Cerebellar cortex (tissue), 1 donor: Measurements from ENCODE around the gene CA5A.

Experiments
- DNase-seq: peaks from one replicate; pipeline ENCODE4 v3.0.0-alpha.2; 2015; ENCODE audit warnings: low spot score

The CA5A gene

DNA sequence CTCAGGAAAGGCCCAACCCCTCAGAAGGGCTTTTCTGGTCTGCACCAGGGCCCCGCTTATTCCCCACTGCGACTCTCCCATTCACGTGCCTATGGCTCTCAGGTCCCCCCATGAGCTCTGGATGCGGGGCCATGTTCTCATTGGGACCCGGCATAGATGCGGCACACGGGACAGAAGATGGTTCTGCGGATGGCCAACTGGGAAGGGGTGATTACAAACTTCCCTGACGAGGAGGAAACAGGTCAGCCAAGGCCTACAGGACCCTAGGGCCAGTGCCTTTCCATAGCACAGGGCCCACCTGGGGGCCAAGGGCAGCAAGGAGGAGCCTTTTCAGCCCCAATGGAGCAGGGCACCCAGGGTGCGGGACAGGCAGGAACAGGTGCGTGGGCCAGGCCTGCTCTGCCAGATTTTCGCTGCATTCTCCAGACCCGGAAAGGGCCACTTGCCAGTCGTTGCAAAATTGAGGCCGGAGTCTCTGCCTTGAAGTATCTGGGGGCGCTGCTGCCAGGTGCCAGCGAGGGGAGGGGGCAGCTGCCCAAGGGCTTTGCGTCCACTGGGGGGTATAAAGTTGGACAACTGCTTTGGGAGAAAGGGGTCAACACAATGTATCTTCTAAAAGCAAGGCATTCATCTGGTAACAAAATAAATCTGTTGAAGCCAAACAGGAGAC, 87.5 kb downstream of the CA5A start:
- no peak for DNase-seq

DNA sequence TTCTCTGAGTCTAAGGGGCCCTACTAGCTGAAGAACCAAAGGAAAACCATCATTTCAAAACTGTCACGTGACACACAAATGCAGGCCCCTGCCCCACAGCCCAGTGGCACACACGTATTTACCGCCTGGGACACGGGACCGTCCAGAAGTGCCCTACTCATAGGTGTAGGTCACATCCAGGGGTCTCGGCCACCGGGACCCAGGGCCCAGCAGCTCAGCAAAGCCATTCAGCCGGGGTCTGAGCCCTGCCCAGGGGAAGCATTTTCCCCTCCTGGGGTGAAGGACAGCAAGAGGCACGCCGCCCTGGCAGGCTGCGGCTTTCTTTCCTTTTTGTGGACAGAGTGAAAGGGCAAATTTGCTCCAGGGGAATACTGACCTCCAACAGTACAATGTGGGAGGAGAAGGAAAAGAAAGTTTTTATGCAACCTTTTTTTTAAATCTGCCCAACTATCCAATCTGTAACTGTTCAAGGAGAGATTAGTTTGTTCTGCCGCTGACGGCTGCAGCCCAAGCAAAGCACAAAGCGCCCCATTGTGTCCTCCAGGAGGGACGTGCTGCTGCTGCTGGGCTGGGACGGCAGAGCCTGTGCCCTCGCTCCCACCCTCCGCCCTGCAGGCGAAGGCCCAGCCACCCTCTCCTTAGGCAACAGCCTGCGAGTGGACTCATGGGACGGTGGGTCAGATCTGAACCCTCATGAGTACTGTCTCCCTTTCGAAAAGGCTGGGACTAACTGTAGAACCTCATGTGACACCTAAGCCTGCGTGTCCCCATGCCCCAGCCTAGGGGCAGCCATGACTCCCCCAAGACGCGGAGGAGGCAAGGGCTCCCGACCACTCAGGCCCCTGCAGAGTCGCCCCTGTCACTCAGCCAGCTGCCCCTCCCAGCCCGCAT, 88.3 kb downstream of the CA5A start:
- DNase-seq, result no peak

DNA sequence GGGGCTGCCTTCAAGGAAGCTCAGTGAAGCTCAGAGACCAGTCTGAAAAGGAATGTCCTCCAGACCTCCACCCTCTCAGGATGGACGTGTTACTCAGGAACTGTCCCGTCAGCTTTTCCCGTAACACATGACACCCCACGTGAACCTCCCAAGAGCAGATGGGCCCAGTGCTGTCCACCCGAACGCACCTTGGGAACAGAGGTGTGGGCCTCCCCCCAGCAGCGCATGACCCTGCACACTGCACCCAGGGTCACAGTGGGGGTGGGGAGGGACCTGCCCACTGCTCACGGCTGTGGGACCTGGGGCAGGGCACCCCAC, 88.9 kb downstream of the CA5A start:
- DNase-seq, result no peak

DNA sequence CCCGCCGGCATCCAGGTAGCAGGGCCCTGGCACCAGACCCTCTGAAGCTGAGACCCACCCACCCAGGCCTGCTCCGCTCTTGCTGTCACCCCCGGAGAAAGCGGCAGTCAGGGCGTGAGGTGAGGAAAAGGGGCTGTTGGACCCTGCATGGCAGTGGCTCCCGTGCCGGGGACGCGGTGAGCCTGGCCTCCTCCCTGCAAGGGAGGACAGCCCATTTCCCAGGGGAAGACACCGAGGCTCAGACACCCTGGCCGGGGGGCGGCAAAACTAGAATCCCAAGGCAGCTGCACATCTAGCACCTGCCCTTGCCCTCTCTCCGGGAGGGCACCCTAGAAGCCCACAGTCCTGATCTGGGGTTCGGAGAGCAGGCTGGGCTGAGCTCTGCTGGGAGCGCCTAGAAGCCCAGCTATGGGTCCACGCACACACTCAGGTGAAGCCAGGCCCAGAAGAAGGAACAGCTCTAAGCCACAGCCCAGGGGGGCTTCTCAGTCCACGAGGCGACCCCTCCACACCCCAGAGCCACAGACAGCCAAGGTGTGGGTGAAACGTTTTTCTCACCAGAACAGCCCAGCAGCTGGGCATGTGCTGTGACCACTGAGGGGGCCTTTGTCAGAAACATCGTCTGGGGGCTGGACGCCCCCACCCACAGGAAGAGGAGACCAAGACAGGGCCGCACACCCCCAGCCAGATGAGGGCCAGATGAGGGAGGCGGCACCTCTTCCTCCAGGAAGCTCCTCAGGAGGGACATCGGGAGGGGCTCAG, 89.4 kb downstream of the CA5A start:
- DNase-seq, result no peak

DNA sequence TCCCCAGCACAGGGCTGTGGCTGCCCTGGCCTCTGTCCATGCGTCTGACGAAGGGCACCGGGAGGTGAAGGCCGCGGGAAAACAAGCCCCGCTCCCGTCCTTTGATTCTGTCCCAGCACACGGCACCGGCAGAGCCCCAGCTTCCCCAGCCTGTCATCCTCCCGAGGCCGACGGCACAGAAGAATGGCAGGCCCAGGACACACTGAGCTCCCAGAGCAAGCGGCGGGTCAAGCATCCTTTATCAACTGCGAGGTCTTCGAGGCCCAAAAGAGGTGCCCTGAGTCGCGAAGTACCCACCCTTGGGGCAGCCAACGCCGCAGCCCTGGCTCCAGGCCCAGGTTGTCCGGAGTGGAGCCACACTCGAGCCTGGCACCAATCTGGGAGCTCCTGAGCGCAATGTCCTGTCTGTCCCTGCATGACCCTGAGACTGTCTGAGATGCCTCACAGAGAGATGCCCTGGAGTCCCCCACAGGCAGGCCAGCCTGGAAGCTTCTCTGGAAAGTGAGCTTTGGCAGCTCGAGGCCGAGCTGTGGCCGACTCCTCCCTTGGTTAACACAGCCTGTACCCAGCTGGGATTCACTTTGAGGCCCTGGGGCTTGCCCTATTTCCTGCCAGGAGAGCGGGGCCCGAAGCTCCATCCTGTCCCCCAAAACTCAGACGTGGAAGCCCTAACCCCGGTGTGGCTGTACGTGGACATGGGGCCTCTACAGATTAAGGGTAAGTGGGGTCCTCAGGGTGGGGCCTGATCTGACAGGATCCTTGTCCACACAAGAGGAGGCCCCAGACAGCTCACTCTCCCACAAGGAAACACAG, 90.3 kb downstream of the CA5A start:
- no peak for DNase-seq

DNA sequence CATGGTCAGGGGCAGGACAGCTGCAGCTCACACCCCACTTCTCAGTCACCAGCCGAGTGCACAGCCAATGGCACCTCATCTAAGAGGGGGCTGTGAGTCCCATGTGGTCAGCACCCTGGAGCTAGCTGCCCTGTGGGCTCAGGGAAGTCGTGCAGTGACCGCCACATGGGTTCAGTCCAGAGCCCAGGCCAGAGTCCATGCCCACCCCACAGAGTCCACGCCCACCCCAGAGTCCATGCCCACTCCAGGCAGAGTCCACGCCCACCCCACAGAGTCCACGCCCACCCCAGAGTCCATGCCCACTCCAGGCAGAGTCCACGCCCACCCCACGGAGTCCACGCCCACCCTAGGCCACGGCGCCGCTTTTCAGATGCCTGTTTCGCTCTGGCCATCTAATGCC, 91.1 kb downstream of the CA5A start:
- no peak for DNase-seq

DNA sequence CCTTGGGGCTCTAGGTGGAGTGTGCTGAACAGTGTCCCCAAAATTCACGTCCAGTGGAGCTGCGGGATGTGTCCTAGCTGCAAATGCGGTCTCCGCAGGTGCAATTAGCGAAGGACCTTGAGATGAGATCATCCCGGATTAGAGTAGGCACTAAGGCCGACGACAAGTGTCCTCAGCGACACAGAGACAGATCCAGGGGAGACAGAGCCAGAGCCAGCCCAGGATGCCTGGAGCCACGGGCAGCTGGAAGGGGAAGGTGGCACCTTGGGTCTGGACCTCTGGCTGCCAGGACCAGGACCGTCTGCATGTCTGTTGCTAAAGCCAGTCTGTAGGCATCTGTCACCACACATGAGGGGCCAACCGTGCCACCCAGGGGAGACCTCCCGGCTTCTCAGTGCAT, 91.5 kb downstream of the CA5A start:
- no peak for DNase-seq

DNA sequence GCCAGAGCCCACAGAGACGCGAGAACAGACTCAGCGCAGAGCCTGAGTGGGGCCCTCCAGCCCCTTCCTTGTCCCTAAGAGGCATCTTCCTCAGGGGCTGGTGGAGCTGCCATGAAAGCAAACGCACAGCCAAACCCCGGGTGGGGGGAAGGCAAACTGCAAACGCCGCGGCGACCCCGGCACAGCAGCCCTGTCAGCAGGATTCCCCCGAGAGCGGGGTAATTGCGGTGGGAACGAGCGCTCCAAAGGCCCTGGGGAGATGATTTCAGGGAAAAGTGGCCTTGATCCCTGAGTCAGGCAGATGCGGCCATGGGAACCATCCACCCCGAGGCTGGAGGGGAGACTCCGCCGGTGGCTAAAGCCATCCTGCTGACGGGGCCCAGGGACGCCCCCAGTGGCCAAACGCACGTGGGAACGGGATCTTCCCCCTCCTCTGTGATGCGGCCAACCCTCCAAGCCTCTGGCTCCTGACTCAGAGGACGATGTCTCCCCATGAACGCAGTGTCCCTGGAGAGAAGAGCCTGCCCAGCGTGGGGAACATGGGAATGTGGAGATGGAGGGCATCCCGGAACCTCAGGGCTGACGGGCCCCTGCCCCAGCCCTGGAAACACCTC, 92.1 kb downstream of the CA5A start:
- DNase-seq, result no peak

DNA sequence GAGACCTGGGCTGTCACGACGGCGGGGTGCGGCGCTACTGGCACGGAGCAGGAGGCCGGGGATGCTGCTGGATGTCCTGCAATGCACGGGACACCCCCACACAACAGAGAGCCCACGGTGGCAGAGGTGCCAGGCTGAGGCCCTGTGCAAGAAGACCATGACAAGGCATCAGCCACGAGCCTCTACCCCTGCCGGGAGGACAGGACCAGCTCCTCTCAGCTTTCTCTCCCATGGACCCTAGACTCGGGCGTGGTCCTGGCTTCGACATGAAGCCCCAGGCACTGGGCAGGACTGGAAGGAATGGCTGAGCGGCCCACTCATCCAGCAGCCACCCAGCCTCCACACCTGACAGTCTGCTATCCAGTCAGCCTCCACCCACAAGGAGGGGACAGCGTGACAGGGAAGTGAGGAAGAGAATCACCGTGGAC, 92.6 kb downstream of the CA5A start:
- no peak for DNase-seq

DNA sequence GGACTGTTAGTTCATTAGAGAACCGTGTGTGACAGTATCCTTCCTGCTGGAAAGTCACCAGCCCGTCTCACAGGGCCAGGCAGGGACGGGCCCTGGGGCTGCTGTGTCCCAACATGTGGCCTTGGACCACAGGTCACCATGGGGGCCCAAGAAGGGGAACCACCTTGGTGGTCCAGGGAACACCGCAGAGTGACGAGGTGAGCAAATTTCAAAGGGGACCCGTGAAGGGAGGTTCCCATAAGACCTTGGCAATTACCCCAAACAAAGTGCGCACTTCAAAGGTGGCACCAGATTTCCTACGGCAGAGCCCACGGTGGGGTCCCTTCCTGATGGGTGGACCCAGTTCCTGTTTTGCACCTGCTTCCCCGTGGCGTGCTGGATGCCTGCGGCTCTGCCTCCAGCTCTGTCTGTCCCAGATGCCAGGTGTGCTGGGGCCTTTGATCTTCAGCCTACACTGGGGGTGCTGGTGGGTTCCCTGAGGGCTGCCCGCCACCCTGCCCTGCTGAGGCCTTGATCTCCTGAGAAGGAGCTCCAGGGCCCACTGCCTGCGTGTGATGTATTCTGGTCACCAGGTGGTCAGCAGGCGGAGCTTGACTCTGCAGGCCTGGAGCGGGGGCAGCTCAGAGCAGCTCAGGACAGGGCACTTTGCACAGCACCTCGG, 94.0 kb downstream of the CA5A start:
- no peak for DNase-seq

DNA sequence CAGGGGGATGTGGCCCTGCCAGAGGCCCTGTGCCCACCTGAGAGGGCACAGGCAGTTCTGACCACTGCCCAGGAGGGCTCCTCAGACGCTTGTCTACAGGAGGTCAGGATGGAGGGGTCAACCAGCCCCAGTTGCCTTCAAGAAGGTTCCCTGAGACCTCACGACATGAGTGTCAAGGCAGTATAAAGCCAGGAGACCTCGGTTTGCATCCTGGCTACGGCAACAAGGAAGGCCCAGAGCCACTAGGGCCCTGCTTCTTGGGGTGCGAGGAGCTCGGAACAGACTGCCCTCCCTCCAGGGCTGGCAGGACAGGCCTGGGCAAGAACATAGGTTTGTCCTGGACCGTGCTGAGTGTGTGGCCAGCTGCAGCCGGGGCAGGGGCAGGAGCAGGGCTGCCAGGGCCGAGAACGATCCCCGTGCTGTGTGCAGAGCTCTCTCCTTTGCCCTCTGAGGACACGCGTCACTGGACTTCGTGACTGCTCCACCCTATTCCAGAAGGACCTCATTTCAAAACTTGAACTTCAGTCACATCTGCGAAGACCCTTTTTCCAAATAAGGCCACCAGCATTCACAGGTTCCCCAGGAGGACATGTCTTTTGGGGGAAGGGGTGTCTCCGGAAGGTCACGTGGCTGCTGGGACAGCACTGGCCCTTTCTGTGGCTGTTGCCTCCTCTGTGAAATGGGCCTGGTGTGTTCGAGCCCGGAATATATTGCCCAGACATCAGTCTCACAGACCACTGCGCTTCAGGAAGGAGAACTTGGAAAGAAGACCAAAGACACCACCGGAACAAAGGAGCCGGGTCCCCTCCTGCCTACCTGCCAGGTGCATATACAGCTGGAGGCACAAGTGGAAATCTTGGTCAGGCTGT, 94.8 kb downstream of the CA5A start:
- DNase-seq, result no peak

DNA sequence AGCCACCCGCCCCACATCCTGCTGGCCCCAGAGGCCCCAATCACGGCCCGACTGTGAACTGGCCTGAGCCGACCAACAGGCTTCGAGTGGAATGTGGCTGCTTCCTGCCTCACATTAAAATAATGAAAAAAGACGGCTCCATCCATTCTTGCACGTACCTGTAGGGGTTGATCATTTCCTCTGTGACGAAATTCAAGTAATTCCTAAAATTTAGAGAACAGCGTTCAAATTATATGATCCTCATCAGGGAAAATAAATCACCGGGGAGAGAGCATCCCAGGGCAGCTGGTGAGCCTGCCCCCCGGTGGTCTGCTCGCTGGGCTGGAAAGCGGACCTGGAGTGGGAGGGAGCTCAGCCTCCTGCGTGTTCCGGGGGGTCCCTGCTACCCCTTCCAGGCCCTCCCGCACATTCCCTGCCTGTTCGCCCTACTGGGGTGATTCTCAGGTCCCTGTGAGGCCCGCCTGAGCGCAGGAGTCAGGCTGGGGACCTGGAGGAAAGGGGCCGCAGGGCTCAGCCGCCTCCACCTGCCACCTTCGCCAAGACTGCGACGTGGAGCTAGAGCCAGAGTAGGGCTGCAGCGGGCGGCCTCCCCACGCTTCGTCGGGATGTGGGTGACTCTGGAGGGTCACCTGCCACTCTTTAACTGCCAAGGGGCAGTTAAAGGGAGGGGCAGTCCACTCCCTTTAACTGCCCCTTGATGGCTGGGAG, 95.9 kb downstream of the CA5A start:
- DNase-seq, result no peak

DNA sequence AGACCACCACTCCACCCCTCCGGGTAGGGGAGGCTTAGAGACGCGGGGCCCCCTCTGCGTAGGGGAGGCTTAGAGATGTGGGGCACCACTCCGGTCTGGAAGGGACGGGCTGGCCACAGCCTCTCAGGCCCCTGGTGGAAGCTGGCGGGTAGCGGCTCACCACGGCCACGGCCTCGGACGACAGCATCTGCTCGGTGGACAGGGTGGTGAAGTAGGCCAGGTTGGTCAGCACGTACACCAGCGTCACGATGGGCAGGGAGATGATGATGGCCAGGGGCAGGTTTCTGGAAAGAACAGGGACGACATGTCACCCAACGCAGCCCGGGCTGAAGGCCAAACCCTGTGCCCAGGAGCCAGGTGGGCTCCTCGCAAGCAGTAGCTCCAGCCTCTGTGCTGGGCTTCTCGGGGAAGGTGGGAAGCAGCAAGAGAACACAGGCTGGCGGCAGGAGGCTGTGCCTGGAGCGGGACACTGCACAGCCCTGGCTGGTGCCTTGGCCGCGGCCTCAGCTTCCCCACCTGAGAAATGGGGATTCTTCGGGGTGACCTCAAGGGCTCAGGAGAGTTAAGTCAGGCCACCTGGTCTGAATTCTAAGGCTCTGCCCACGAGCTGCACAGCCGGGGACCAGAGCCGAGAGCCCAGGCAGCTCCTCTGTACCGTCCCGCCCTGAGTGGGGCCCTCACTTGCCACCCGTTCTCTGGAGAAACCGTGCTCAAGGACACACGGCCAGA, 96.6 kb downstream of the CA5A start:
- DNase-seq, result no peak

DNA sequence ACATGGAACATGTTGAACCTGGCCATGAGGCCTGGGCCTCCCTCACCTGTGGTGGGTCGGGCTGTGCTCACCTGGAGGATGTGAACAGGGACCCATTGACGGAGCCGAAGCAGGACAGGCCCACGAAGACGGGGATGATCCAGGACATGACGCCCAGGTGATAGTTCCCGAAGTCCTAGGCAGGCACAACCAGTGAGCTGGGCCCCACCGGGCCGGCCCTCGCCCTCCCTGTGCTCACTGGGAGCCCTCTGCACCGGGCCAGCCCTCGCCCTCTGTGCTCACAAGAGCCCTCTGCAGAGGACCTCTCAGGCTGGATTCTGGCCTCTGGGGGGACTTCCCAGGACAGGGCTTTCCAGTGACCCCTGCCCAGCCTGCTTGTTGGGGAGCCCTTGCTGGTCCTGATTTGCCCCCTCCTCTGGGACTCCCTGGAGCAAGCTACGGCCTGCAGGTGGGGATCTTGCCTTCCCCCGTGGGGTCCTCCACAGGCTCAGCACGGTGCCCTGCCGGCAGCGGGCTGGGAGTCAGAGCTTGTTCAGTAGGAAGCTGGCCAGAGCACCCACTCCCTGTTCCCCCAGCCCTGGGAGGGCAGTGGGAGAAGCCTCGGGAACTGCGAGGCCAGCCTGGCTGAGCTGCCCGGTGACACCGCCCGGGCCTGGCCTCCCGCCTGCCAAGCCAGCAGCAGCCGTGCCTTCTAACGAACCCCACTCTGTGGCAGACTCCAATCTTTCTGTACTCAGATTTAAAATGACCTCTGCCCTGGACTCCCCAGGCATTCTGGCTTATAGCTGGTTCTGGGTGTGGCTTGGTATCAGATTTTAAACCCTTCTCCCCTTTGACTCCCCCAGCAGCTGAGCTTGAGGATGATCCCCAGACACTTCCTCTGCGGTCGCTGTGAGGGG, 97.4 kb downstream of the CA5A start:
- DNase-seq, result no peak
